Stimulated activated naive CD8-positive, alpha-beta T cell treated with anti-CD3 and anti-CD28 coated beads, Interleukin-15, Interleukin-2, amounts not matched to agents 100 ng/mL and 50 ng/mL, for 24 hours (primary cell): ENCODE results near the gene STAC.

Experiments used
- H3K27ac Mint-ChIP-seq: one replicate; pipeline ENCODE4 v1.8.0; 2021; ENCODE audit warnings: mild to moderate bottlenecking, mixed read lengths
- H3K27me3 Mint-ChIP-seq: one replicate; pipeline ENCODE4 v1.8.0; 2021; ENCODE audit warnings: mixed read lengths
- H3K36me3 Mint-ChIP-seq: one replicate; pipeline ENCODE4 v1.8.0; 2021; ENCODE audit warnings: low read depth, mixed read lengths
- H3K4me1 Mint-ChIP-seq: one replicate; pipeline ENCODE4 v1.8.0; 2021; ENCODE audit warnings: low read depth, mixed read lengths
- H3K4me3 Mint-ChIP-seq: one replicate; pipeline ENCODE4 v1.8.0; 2021; ENCODE audit warnings: mild to moderate bottlenecking, mixed read lengths
- H3K9me3 Mint-ChIP-seq: one replicate; pipeline ENCODE4 v1.8.0; 2021; ENCODE audit warnings: mixed read lengths

STAC gene

DNA sequence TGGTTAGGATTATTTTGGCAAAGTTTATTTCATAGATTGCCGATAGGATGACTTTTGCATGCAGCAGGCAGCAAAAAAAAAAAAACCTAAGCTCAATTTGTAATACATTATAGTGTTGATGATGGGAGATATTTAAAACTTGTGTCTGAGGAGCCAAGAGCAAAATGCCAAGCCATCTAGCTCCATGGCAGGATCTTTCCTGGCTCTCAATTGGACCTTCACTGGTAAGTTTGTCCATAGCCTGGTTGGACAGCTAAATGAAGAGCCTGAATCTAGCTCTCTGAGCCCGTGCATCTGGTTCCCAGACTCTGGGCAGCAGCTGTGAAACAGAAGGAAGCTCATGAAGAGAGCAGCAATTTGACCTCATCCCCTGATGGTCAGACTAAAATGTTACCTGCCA lies 17.5 kb downstream of the STAC start:
- Mint-ChIP-seq H3K27ac (no peak overlapping the region), H3K9me3 (no peaks in the 10 kb centered on the region), H3K4me3 (no peak overlapping the region), H3K4me1 (no peaks in the 10 kb centered on the region), H3K27me3 (peaks cover 2% of the 10 kb centered on the region), H3K36me3 (no peaks in the 10 kb centered on the region)

GRCh38 chr3:36399933-36400332 lies 19.6 kb downstream of the STAC start:
- Mint-ChIP-seq H3K27me3 (no peaks in the 10 kb centered on the region), H3K4me1 (no peaks in the 10 kb centered on the region), H3K36me3 (no peaks in the 10 kb centered on the region), H3K27ac (no peak overlapping the region), H3K9me3 (no peaks in the 10 kb centered on the region), H3K4me3 (no peak overlapping the region)

GRCh38 chr3:36401056-36401455 lies 20.8 kb downstream of the STAC start:
- H3K36me3 Mint-ChIP-seq, result no peaks in the 10 kb centered on the region
- no peaks in the 10 kb centered on the region for H3K27me3 Mint-ChIP-seq
- H3K27ac Mint-ChIP-seq, result no peak overlapping the region
- no peaks in the 10 kb centered on the region for H3K4me1 Mint-ChIP-seq
- H3K4me3 Mint-ChIP-seq, result no peak overlapping the region
- H3K9me3 Mint-ChIP-seq, result no peaks in the 10 kb centered on the region

- Mint-ChIP-seq H3K4me3 (no peak overlapping the region), H3K36me3 (no peaks in the 10 kb centered on the region), H3K4me1 (no peaks in the 10 kb centered on the region), H3K27me3 (no peaks in the 10 kb centered on the region), H3K9me3 (no peaks in the 10 kb centered on the region), H3K27ac (no peak overlapping the region)
These were observed 23.4 kb downstream of the STAC start for GRCh38 chr3:36403661-36404060.

DNA sequence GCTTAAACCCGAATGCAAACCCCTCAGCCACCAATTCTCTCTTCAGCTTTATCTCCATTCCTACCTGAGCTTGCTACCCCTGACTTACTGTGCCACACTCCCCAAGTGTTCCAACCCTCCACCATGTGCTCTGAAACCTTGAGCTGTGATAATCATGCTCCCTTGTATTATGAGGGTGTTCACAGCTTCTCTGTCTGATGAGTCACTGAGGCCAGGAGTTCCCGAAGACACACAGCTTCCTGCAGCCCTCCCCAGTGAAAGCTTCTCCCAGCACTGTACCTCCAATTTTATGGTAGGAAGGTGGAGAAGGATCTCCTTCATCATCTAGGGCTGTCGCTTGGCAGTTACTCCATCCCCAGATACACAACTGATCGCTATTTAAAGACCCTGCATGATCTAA lies 24.9 kb downstream of the STAC start:
- Mint-ChIP-seq H3K36me3 (no peaks in the 10 kb centered on the region), H3K4me3 (no peak overlapping the region)

DNA sequence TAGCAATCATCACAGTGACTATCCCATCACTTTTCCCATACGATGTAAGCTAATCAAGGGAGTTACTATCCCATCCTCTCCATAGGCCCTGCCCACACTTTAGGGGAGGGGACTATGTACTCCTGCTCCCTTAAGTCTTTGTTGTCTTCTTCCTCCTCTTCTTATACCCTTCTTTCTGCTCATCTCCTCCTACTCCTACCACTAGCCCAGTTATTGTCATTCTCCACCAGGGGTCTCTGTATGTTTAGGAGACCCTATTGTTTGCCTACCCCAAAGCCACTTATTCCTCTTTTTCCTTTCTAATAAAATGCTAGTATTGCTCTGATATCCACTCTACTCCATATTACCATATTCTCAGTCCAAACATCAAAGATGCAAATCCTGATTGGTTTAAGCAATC lies 27.8 kb downstream of the STAC start:
- H3K27me3 Mint-ChIP-seq, result no peaks in the 10 kb centered on the region
- no peaks in the 10 kb centered on the region for H3K9me3 Mint-ChIP-seq
- no peak overlapping the region for H3K27ac Mint-ChIP-seq
- no peaks in the 10 kb centered on the region for H3K4me1 Mint-ChIP-seq
- no peaks in the 10 kb centered on the region for H3K36me3 Mint-ChIP-seq
- no peak overlapping the region for H3K4me3 Mint-ChIP-seq

More for the DNA sequence above, 24.9 kb downstream of the STAC start:
- H3K4me1 Mint-ChIP-seq, result no peaks in the 10 kb centered on the region
- no peaks in the 10 kb centered on the region for H3K9me3 Mint-ChIP-seq
- no peak overlapping the region for H3K27ac Mint-ChIP-seq
- no peaks in the 10 kb centered on the region for H3K27me3 Mint-ChIP-seq

GRCh38 chr3:36409862-36410261 lies 29.6 kb downstream of the STAC start:
- Mint-ChIP-seq H3K4me1 (no peaks in the 10 kb centered on the region), H3K27ac (no peak overlapping the region), H3K9me3 (no peaks in the 10 kb centered on the region), H3K36me3 (no peaks in the 10 kb centered on the region), H3K27me3 (no peaks in the 10 kb centered on the region), H3K4me3 (no peak overlapping the region)

DNA sequence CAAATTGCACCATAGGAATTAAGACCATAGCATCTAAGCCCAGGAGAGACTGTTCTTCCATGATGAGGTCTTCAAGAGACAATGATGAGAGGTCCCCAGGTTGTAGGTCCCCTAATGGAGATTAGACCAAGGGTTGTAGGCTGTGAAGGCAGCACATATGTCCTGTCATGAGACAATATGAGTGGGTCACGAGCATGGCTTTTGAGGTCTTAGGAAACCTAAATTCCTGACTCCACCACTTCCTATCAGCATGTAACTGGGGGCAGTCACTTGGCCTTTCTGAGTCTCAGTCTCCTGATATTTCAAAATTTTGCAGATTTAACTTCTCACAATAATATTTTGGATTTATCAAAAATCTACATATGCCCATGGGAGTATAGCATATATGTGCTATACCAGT lies 31.3 kb downstream of the STAC start:
- H3K27ac Mint-ChIP-seq, result no peak overlapping the region
- no peaks in the 10 kb centered on the region for H3K4me1 Mint-ChIP-seq
- no peaks in the 10 kb centered on the region for H3K36me3 Mint-ChIP-seq
- H3K27me3 Mint-ChIP-seq, result no peaks in the 10 kb centered on the region
- no peaks in the 10 kb centered on the region for H3K9me3 Mint-ChIP-seq
- H3K4me3 Mint-ChIP-seq, result no peak overlapping the region

- Mint-ChIP-seq H3K9me3 (no peaks in the 10 kb centered on the region), H3K4me1 (no peaks in the 10 kb centered on the region), H3K36me3 (no peaks in the 10 kb centered on the region), H3K4me3 (no peak overlapping the region), H3K27me3 (no peaks in the 10 kb centered on the region), H3K27ac (no peak overlapping the region)
These were observed 36.3 kb downstream of the STAC start for GRCh38 chr3:36416599-36416998.

DNA sequence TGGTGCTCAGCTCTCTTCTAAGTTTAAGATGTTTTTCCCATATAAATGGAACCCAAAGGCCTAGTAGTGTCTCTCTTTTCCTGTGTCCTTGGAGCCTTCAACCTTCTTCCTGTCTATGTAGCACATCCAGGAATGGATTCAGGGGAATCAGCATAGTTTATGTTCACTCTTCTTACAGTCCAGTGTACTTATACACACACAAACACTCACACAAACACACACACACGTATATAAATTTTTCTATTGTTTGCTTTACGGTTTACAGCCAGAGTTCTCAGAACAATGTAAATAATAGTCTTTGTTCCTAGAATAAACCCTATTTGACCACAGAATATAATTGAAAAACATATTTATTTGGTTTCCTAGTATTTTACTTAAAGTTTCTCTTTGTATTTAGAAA lies 36.9 kb downstream of the STAC start:
- no peak overlapping the region for H3K27ac Mint-ChIP-seq

GRCh38 chr3:36418296-36418695 lies 38.0 kb downstream of the STAC start:
- H3K9me3 Mint-ChIP-seq, result no peaks in the 10 kb centered on the region
- no peaks in the 10 kb centered on the region for H3K4me1 Mint-ChIP-seq
- H3K4me3 Mint-ChIP-seq, result no peak overlapping the region
- H3K27ac Mint-ChIP-seq, result no peak overlapping the region
- H3K27me3 Mint-ChIP-seq, result no peaks in the 10 kb centered on the region
- no peaks in the 10 kb centered on the region for H3K36me3 Mint-ChIP-seq

More for the DNA sequence above, 36.9 kb downstream of the STAC start:
- H3K4me3 Mint-ChIP-seq, result no peak overlapping the region
- no peaks in the 10 kb centered on the region for H3K4me1 Mint-ChIP-seq
- no peaks in the 10 kb centered on the region for H3K36me3 Mint-ChIP-seq
- no peaks in the 10 kb centered on the region for H3K9me3 Mint-ChIP-seq
- H3K27me3 Mint-ChIP-seq, result no peaks in the 10 kb centered on the region

DNA sequence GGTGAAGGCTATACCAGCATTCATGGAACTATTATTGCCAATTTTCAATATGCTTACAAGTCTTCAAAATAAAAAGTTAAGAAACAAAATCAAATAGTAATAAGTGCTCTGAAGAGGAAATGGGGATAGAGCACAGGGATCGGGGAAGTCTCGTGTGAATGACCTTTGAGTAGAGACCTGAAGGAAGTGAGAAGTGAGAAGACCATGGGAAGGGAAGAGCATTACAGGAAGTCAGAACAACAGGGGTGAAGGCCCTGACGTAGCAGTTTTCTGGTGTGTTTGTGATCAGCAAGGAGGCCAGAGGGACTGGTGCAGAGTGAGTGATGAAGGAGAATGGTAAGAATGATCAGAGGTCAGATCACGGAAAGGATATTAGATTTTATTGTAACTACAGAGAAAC lies 48.1 kb downstream of the STAC start:
- H3K4me3 Mint-ChIP-seq, result no peak overlapping the region
- no peaks in the 10 kb centered on the region for H3K36me3 Mint-ChIP-seq
- H3K9me3 Mint-ChIP-seq, result no peaks in the 10 kb centered on the region
- H3K4me1 Mint-ChIP-seq, result no peaks in the 10 kb centered on the region
- H3K27ac Mint-ChIP-seq, result no peak overlapping the region
- H3K27me3 Mint-ChIP-seq, result no peaks in the 10 kb centered on the region

DNA sequence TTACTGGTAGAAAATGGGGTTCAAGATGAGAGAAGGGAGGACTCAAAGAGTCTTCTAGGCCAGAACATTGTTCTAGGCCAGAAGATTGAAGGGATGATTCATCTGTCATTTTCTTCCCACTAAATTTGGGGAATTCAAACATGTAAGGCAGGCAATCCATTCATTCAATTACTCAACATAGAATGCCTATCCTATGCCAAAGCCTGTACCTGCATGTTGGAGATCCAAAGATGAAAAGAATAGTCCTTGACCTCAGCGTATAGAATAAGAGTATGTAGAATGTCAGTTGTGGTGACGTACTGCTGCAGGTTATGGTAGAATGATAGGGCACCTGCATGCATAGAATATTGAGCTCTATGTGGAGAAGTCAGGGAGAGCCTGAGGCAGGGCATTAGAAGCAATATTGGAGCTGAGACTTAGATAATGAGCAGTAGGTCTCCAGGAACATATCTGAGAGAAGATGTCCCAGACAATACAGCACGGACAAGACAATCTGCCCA lies 49.7 kb downstream of the STAC start:
- H3K4me1 Mint-ChIP-seq, result no peaks in the 10 kb centered on the region

DNA sequence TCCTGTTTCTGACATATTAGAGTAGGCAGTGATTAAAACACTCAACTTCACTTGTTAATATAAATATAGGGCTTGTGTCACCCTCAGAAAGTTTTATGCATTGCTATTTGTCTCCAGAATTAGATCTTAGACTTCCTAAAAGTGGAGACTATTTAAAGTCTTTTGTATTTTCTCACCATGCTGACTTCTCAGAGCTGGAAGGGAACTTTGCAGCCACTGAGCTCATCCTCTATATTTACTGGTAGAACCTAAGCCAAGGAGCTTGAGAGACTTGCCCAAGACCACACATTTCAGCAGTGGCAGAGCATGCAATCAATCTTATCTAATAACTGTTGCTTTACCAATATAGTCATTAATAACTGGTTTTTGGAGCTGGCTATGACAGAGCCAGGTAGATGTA lies 53.2 kb downstream of the STAC start:
- Mint-ChIP-seq H3K4me3 (no peak overlapping the region), H3K27ac (no peak overlapping the region), H3K9me3 (no peaks in the 10 kb centered on the region), H3K27me3 (no peaks in the 10 kb centered on the region), H3K4me1 (no peaks in the 10 kb centered on the region), H3K36me3 (no peaks in the 10 kb centered on the region)

More for the DNA sequence above, 49.7 kb downstream of the STAC start:
- Mint-ChIP-seq H3K27me3 (no peaks in the 10 kb centered on the region), H3K9me3 (no peaks in the 10 kb centered on the region), H3K4me3 (no peak overlapping the region), H3K27ac (no peak overlapping the region), H3K36me3 (no peaks in the 10 kb centered on the region)

DNA sequence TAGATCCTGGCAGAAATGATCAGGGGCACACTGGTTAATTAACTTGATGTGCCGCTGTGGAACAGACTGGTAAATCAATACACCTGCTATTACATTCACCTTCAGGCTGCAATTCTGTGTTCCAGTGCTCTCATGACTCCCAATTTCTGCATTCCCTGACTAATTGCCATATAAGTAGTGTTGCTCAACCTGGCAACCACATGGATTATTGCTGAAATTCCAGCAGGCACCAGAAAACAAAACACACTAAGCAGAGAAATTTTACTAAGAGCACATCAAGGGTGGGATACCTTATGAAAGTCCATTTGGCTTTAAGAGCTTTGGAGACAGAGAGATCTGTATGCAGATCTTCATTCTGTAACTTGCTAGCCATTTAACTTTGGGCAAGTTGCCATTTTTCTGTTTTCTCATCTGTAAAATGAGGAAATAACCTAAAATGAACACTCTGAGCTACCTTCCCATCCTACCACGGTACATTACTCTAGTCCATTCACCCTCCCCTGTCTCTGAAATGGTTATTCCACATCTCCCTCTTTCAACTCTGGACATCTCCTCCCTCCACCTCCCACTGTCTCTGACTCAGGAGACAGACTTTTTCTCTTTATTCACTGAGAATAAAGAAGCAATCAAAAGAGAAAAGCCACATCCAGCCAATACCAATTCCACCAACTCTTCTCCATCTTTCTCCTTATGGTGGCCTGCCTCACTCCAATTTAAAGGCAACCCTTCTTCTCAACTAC lies 54.6 kb downstream of the STAC start:
- H3K4me1 Mint-ChIP-seq, result no peaks in the 10 kb centered on the region
- H3K27ac Mint-ChIP-seq, result no peak overlapping the region
- no peaks in the 10 kb centered on the region for H3K9me3 Mint-ChIP-seq
- H3K36me3 Mint-ChIP-seq, result no peaks in the 10 kb centered on the region
- no peaks in the 10 kb centered on the region for H3K27me3 Mint-ChIP-seq
- no peak overlapping the region for H3K4me3 Mint-ChIP-seq

- H3K27me3 Mint-ChIP-seq, result no peaks in the 10 kb centered on the region
- no peak overlapping the region for H3K4me3 Mint-ChIP-seq
- H3K36me3 Mint-ChIP-seq, result no peaks in the 10 kb centered on the region
- no peaks in the 10 kb centered on the region for H3K4me1 Mint-ChIP-seq
- H3K9me3 Mint-ChIP-seq, result no peaks in the 10 kb centered on the region
- no peak overlapping the region for H3K27ac Mint-ChIP-seq
These were observed 62.9 kb downstream of the STAC start for GRCh38 chr3:36443028-36443686.
